Endothelial cell of umbilical vein (primary cell): ENCODE results near the gene KRT79.

ENCODE experiments used
- EZH2 ChIP-seq: IDR thresholded peaks from 2 replicates; pipeline ENCODE4 v1.6.1; 2012; ENCODE audit warnings: borderline replicate concordance, low read depth, mild to moderate bottlenecking, moderate library complexity, low read length, inconsistent platforms; ENCODE audit not compliant: severe bottlenecking
- POLR2A ChIP-seq: IDR thresholded peaks from 2 replicates; pipeline ENCODE4 v1.6.1; 2012; ENCODE audit warnings: low read depth, mild to moderate bottlenecking, control low read depth, low read length
- POLR2AphosphoS5 ChIP-seq: IDR thresholded peaks from 2 replicates; pipeline ENCODE4 v1.6.1; 2012; ENCODE audit warnings: low read depth, mild to moderate bottlenecking, control low read depth, low read length, moderate library complexity; ENCODE audit not compliant: insufficient read depth
- TF ChIP-seq, protein P1 (sequence below), 2 donors: IDR thresholded peaks; 1 replicate in 1 of 2; 2 replicates in 1 of 2; pipeline ENCODE4 v1.5.1; 2011; ENCODE audit warnings: low read length in 2 of 2, mild to moderate bottlenecking in 2 of 2, moderate library complexity in 2 of 2, control low read depth in 1 of 2, inconsistent platforms in 1 of 2, low read depth in 1 of 2; ENCODE audit not compliant: insufficient read depth in 1 of 2; ENCODE audit errors: extremely low read depth in 1 of 2
- TF ChIP-seq, protein P2 (sequence below): IDR thresholded peaks from 2 replicates; pipeline ENCODE4 v1.6.1; 2011; ENCODE audit not compliant: insufficient read depth, insufficient read length

DNA sequence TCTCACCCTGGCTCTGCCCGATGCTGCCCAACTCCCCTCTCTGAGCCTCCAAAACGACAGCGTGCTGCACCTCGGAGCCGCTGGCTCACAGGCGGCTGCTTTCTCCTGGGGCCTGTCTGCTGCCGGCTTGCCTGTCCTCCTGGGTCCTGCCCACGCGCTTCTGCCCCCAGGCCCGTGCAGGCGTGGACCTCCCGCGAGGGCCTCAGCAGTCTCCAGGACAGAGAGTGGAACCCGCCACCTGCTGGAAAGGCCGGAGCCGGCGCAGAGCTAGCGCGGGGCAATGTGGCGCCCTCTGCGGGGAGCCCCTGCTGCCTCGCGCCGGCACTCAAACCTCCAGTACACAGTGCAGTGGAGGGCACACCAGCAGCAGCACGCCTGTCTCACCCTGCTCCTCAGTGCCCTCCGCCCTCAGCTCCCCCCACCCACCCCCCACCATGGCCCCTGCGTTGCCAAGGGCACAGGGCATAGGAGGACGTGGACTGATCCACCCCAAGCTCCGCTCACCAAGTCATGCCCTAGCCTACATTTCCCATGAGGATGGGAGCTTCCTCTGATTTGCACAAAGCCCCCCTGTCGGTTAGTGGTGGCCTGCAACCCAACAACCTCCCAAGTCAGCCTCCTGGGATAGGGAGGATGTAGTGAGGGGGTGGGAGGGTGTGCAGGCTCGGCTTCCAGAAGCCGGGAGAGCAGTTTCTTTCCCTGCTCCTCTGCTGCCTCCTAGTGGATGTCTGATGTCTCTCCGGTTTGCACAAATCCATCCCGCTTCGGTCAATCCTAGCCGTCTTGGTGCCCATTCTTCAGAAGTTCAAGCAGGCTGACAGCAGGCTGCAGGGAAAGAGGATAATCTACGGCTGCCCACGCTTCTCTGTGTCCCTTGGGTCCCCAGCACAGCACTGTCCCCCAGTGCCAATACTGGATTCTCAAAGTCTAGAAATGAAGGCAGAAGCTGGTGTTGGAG, 45.6 kb upstream of the KRT79 start:
- TF ChIP-seq POLR2A (no peak), EZH2 (no peak), POLR2AphosphoS5 (no peak)
- TF ChIP-seq, protein P1, sequence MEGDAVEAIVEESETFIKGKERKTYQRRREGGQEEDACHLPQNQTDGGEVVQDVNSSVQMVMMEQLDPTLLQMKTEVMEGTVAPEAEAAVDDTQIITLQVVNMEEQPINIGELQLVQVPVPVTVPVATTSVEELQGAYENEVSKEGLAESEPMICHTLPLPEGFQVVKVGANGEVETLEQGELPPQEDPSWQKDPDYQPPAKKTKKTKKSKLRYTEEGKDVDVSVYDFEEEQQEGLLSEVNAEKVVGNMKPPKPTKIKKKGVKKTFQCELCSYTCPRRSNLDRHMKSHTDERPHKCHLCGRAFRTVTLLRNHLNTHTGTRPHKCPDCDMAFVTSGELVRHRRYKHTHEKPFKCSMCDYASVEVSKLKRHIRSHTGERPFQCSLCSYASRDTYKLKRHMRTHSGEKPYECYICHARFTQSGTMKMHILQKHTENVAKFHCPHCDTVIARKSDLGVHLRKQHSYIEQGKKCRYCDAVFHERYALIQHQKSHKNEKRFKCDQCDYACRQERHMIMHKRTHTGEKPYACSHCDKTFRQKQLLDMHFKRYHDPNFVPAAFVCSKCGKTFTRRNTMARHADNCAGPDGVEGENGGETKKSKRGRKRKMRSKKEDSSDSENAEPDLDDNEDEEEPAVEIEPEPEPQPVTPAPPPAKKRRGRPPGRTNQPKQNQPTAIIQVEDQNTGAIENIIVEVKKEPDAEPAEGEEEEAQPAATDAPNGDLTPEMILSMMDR (IDR thresholded peaks at IDR 0.05; ENCODE audit: extremely low read depth in 1 of 2, insufficient read depth in 1 of 2, low read depth in 1 of 2, low read length in 2 of 2): peak; percentile 77 to 99
- TF ChIP-seq, protein P2, sequence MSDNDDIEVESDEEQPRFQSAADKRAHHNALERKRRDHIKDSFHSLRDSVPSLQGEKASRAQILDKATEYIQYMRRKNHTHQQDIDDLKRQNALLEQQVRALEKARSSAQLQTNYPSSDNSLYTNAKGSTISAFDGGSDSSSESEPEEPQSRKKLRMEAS: no peak
